Glutamatergic neuron (in vitro differentiated cells): ENCODE data around the gene AGBL2. TPM values are rescaled to one million over a fixed set of nuclear protein-coding genes. Genes with fewer than 3 reads are reported as not detected.
"Not testable (repeated sequence)": the region's sequence is repeated elsewhere in the genome, so short reads cannot be mapped to it uniquely, and the experiment has no call there.

Experiments used
- DNase-seq: peaks from one replicate; pipeline ENCODE4 v3.0.0; 2022
- H3K27ac Mint-ChIP-seq: one replicate; pipeline ENCODE4 v1.8.0; 2020; ENCODE audit warnings: mild to moderate bottlenecking, mixed read lengths, inconsistent platforms; ENCODE audit not compliant: unreplicated experiment
- H3K27me3 Mint-ChIP-seq: one replicate; pipeline ENCODE4 v1.8.0; 2020; ENCODE audit warnings: mild to moderate bottlenecking, moderate library complexity, mixed read lengths, inconsistent platforms; ENCODE audit not compliant: unreplicated experiment
- H3K36me3 Mint-ChIP-seq: one replicate; pipeline ENCODE4 v1.8.0; 2020; ENCODE audit warnings: mild to moderate bottlenecking, mixed read lengths, inconsistent platforms; ENCODE audit not compliant: unreplicated experiment
- H3K4me1 Mint-ChIP-seq: one replicate; pipeline ENCODE4 v1.8.0; 2020; ENCODE audit warnings: mild to moderate bottlenecking, low read depth, mixed read lengths, inconsistent platforms; ENCODE audit not compliant: unreplicated experiment
- H3K4me3 Mint-ChIP-seq: one replicate; pipeline ENCODE4 v1.8.0; 2020; ENCODE audit warnings: mild to moderate bottlenecking, mixed read lengths, inconsistent platforms; ENCODE audit not compliant: unreplicated experiment
- H3K9me3 Mint-ChIP-seq: one replicate; pipeline ENCODE4 v1.8.0; 2020; ENCODE audit warnings: mild to moderate bottlenecking, moderate library complexity, mixed read lengths, inconsistent platforms; ENCODE audit not compliant: unreplicated experiment
- long read RNA-seq: library from polyadenylated mRNA; unstranded; transcript quantifications from one replicate; pipeline ENCODE4 v2.0.0, GENCODE V29; 2020; ENCODE audit not compliant: unreplicated experiment
- total RNA-seq: library from RNA; stranded (reverse); fragmentation: NEBNext Ultra II Directional; extraction: Animal tissue kit (Norgen Biotek cat#: 25700); gene quantifications from one replicate; pipeline ENCODE4 v1.2.1, GENCODE V29; 2021; ENCODE audit not compliant: unreplicated experiment
- TF ChIP-seq, protein P1 (sequence below): fragments of 200-600 bp; sonication (generic); IDR thresholded peaks from one replicate; pipeline ENCODE4 v1.5.0; 2021; ENCODE audit not compliant: partially characterized antibody, unreplicated experiment

Gene AGBL2, protein sequence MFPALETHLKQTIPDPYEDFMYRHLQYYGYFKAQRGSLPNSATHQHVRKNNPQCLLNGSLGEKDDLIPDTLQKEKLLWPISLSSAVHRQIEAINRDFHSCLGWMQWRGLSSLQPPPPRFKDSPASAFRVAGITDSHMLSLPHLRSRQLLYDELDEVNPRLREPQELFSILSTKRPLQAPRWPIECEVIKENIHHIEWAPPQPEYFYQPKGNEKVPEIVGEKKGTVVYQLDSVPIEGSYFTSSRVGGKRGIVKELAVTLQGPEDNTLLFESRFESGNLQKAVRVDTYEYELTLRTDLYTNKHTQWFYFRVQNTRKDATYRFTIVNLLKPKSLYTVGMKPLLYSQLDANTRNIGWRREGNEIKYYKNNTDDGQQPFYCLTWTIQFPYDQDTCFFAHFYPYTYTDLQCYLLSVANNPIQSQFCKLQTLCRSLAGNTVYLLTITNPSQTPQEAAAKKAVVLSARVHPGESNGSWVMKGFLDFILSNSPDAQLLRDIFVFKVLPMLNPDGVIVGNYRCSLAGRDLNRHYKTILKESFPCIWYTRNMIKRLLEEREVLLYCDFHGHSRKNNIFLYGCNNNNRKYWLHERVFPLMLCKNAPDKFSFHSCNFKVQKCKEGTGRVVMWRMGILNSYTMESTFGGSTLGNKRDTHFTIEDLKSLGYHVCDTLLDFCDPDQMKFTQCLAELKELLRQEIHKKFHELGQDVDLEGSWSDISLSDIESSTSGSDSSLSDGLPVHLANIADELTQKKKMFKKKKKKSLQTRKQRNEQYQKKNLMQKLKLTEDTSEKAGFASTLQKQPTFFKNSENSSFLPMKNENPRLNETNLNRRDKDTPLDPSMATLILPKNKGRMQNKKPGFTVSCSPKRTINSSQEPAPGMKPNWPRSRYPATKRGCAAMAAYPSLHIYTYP
- total RNA-seq: 1.7 TPM
- long read RNA-seq, partial matches to known transcripts: 0 of 2 reads
- long read RNA-seq, other reads (novel, unspliced or antisense): 2 of 2 reads

DNA sequence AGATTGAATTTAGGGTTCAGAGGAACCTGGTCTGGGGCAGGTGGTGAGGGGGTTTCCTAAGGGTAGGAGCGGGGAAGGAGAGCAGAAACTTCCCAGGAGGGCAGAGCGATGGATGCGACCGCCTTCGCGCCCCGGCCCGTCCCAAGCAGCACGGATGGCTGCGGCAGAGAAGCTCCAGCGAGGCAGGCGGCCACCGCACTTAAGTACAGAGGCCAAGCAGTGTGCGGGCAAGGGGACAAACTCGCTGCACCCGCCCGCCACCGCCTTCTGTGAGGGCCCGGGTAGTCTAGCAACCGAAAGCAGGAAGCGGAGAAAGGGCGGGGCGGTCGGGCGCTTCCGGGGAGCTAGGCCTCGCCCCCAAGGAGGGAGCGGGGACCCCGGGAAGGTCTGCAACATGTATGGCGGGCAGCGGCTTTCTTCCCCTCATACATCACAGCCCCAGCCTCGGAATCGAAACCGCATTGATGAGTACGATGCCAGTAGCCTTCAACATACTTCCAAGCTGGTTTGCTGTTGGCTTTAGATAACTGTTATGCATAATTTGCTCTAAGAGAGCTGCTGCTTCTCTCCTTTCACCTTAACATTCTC, at the start of gene AGBL2:
TSS of gene AGBL2 (minus strand) at position 288 of the 588 bp plus-strand sequence. CDS start 719 bp downstream, outside the sequence.
- no peaks in the 10 kb centered on the region for H3K9me3 Mint-ChIP-seq
- H3K4me1 Mint-ChIP-seq: peaks cover 2% of the 10 kb centered on the region
- H3K27ac Mint-ChIP-seq: peak within 1 kb of the TSS; percentile 78
- peak within 1 kb of the TSS; percentile 94 for H3K4me3 Mint-ChIP-seq
- peak; percentile 81 for DNase-seq
- H3K27me3 Mint-ChIP-seq: peaks cover 2% of the 10 kb centered on the region
- H3K36me3 Mint-ChIP-seq: no peaks in the 10 kb centered on the region
- TF ChIP-seq, protein P1, sequence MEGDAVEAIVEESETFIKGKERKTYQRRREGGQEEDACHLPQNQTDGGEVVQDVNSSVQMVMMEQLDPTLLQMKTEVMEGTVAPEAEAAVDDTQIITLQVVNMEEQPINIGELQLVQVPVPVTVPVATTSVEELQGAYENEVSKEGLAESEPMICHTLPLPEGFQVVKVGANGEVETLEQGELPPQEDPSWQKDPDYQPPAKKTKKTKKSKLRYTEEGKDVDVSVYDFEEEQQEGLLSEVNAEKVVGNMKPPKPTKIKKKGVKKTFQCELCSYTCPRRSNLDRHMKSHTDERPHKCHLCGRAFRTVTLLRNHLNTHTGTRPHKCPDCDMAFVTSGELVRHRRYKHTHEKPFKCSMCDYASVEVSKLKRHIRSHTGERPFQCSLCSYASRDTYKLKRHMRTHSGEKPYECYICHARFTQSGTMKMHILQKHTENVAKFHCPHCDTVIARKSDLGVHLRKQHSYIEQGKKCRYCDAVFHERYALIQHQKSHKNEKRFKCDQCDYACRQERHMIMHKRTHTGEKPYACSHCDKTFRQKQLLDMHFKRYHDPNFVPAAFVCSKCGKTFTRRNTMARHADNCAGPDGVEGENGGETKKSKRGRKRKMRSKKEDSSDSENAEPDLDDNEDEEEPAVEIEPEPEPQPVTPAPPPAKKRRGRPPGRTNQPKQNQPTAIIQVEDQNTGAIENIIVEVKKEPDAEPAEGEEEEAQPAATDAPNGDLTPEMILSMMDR: no peak

DNA sequence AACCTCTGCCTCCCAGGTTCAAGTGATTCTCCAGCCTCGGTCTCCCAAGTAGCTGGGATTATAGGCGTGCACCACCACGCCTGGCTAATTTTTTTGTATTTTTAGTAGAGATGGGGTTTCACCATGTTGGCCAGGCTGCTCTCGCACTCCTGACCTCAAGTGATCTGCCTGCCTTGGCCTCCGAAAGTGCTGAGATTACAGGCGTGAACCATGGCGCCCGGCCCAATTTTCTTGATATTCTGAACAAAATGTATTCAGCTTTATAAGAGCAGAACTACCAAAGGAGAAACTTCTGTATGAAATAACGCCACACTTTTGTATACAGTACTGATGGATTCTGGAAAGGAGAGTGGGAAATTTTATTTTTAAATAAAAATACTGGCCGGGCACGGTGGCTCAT, 44.1 kb upstream of the AGBL2 start:
- not testable (repeated sequence) for H3K27me3 Mint-ChIP-seq, H3K36me3 Mint-ChIP-seq, H3K27ac Mint-ChIP-seq, DNase-seq, H3K9me3 Mint-ChIP-seq, H3K4me1 Mint-ChIP-seq, H3K4me3 Mint-ChIP-seq

DNA sequence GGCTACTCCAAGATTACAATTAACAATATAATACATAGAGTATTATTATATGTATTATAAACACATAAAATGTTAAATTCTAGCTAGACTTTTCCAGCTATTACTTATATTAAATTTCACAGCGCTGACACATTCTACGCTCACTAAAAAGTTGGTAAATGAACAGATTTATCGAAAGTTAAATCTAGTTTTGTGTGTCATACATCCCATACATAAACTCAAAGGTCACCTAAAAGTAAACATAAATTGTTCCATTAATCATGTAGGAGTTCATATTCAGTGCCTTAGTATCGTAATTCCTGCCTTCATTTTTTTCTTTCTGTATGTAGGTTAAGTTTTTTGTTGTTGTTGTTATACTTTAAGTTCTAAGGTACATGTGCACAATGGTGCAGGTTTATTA, 41.0 kb upstream of the AGBL2 start:
- H3K9me3 Mint-ChIP-seq: no peaks in the 10 kb centered on the region
- no peaks in the 10 kb centered on the region for H3K4me1 Mint-ChIP-seq
- no peaks in the 10 kb centered on the region for H3K27me3 Mint-ChIP-seq
- no peak overlapping the region for H3K27ac Mint-ChIP-seq
- H3K4me3 Mint-ChIP-seq: no peak overlapping the region
- peaks cover 4% of the 10 kb centered on the region for H3K36me3 Mint-ChIP-seq
- TF ChIP-seq, protein P1: no peak
- no peak for DNase-seq

DNA sequence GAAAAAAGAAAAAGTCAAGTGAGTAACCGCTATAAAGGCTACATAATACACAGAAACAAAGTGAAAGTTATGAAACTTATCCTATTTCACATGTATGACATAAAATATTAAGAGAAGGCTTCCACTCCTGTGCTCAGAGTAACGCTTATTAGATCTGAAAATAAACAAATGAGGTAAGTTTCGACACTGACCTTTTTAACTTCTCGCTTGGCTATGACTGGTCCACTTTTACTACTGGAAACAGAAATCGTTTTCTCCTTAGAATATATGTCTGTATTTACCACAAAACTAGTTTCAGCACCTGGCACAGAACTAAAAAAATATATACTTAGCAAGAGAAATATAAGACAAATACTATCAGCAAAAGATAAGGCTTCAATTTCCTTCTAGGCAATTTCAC, 35.6 kb upstream of the AGBL2 start:
- TF ChIP-seq, protein P1: no peak
- Mint-ChIP-seq H3K9me3 (no peaks in the 10 kb centered on the region), H3K4me1 (no peaks in the 10 kb centered on the region), H3K27me3 (no peaks in the 10 kb centered on the region), H3K36me3 (no peaks in the 10 kb centered on the region), H3K4me3 (no peak overlapping the region), H3K27ac (no peak overlapping the region)
- DNase-seq: no peak

DNA sequence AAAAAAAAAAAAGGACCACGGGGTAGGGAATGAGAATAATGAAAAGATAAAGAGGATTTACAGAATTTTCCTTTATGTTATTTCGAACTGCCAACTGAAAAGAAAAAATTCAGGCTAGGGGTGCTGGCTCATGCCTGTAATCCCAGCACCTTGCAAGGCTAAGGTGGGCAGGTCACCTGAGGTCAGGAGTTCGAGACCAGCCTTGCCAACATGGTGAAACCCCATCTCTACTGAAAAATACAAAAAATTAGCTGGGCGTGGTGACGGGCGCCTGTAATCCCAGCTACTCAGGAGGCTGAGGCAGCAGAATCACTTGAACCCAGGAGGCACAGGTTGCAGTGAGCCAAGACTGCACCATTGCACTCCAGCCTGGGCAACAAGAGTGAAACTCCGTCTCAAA, 27.3 kb upstream of the AGBL2 start:
- not testable (repeated sequence) for H3K9me3 Mint-ChIP-seq, H3K4me1 Mint-ChIP-seq, H3K27ac Mint-ChIP-seq, DNase-seq, H3K36me3 Mint-ChIP-seq, H3K27me3 Mint-ChIP-seq, H3K4me3 Mint-ChIP-seq

DNA sequence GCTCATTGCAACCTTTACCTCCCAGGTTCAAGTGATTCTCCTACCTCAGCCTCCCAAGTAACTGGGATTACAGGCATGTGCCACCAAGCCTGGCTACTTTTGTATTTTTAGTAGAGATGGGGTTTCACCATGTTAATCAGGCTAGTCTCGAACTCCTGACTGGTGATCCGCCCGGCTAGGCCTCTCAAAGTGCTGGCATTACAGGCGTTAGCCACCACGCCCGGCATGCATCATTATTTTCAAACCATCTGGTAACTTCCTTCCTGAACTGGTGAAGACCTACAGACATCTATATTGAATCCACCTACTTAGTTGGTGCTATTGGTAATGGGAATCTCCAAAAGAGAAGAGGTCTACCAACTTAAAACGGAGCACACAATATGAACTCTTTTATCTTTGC, 22.6 kb upstream of the AGBL2 start:
- not testable (repeated sequence) for DNase-seq, H3K27ac Mint-ChIP-seq, H3K9me3 Mint-ChIP-seq, H3K4me3 Mint-ChIP-seq, H3K4me1 Mint-ChIP-seq, H3K36me3 Mint-ChIP-seq, H3K27me3 Mint-ChIP-seq
